IMR-90 (cell line): ENCODE data around the gene NKAIN1. TPM values are rescaled to one million over a fixed set of nuclear protein-coding genes. Genes with fewer than 3 reads are reported as not detected.

Source experiments
- ATAC-seq: fragments of 200-7000 bp; cut with Tn5 transposase; 2 replicates; pipeline ENCODE4 v1.9.1; 2020; ENCODE audit warnings: low read depth, mild to moderate bottlenecking, moderate library complexity
- Bru-seq: library from RNA; stranded (reverse); fragments of 400-500 nt; gene quantifications from one replicate; lab custom pipeline; 2021; lab: Mats Ljungman, UMichigan
- BruChase-seq, 2 experiments: library from RNA; stranded (reverse); fragments of 400-500 nt; gene quantifications; one replicate each; lab custom pipeline; 2021; lab: Mats Ljungman, UMichigan
- BruUV-seq: library from RNA; stranded (reverse); fragments of 400-500 nt; replicated peaks from 2 replicates; lab custom pipeline; 2021; lab: Mats Ljungman, UMichigan
- CTCF ChIA-PET: fragments of 300-600 bp; formaldehyde crosslinking; extraction: SDS; loops from one replicate; lab custom pipeline; 2021; ENCODE audit warnings: antibody characterized with exemption; lab: Yijun Ruan, JAX
- POLR2A ChIA-PET: fragments of 300-600 bp; sonication (Branson Sonifier 250); formaldehyde crosslinking; loops from one replicate; lab custom pipeline; 2022; ENCODE audit warnings: antibody characterized with exemption; ENCODE audit not compliant: unreplicated experiment; lab: Charles Lee
- DNase-seq: peaks from one replicate; pipeline ENCODE4 v3.0.0; 2013
- H2AFZ ChIP-seq: replicated peaks from 2 replicates; pipeline ENCODE3; 2013; ENCODE audit warnings: low read length, mild to moderate bottlenecking; ENCODE audit not compliant: poor library complexity
- H2AK5ac ChIP-seq: 2 replicates; pipeline ENCODE4 v1.6.1; 2013; ENCODE audit warnings: low read depth, low read length, inconsistent platforms
- H2AK9ac ChIP-seq: replicated peaks from 2 replicates; pipeline ENCODE3; 2013; ENCODE audit warnings: mild to moderate bottlenecking, low read depth, low read length, moderate library complexity; ENCODE audit not compliant: poor library complexity
- H2BK120ac ChIP-seq: 2 replicates; pipeline ENCODE4 v1.6.1; 2013; ENCODE audit warnings: low read depth, low read length, inconsistent platforms
- H2BK15ac ChIP-seq: 3 replicates; pipeline ENCODE4 v1.6.1; 2013; ENCODE audit warnings: low read depth, low read length, inconsistent platforms
- H2BK20ac ChIP-seq: 2 replicates; pipeline ENCODE4 v1.6.1; 2013; ENCODE audit warnings: low read depth, mild to moderate bottlenecking, inconsistent platforms, low read length, moderate library complexity
- H2BK5ac ChIP-seq: 2 replicates; pipeline ENCODE4 v1.6.1; 2013; ENCODE audit warnings: mild to moderate bottlenecking, low read depth, low read length, inconsistent platforms; ENCODE audit not compliant: poor library complexity, severe bottlenecking
- H3K14ac ChIP-seq: replicated peaks from 2 replicates; pipeline ENCODE4 v1.6.1; 2013; ENCODE audit warnings: low read depth, low read length, inconsistent platforms
- H3K18ac ChIP-seq: 2 replicates; pipeline ENCODE4 v1.6.1; 2013; ENCODE audit warnings: low read depth, low read length, control low read depth
- H3K23ac ChIP-seq: 2 replicates; pipeline ENCODE4 v1.6.1; 2013; ENCODE audit warnings: low read depth, low read length, inconsistent platforms
- H3K27ac ChIP-seq: 2 replicates; pipeline ENCODE4 v1.5.1; 2013; ENCODE audit warnings: mild to moderate bottlenecking, control low read depth, low read length; ENCODE audit not compliant: insufficient read depth
- H3K27me3 ChIP-seq: 2 replicates; pipeline ENCODE4 v1.6.1; 2013; ENCODE audit warnings: low read length; ENCODE audit not compliant: control insufficient read depth, insufficient read depth
- H3K36me3 ChIP-seq: 2 replicates; pipeline ENCODE4 v1.6.1; 2013; ENCODE audit warnings: low read length, mixed read lengths; ENCODE audit not compliant: control insufficient read depth, insufficient read depth
- H3K4ac ChIP-seq: 2 replicates; pipeline ENCODE4 v1.6.1; 2013; ENCODE audit warnings: low read depth, low read length, inconsistent platforms
- H3K4me1 ChIP-seq: 2 replicates; pipeline ENCODE4 v1.6.1; 2013; ENCODE audit warnings: low read length, mixed read lengths; ENCODE audit not compliant: control insufficient read depth, insufficient read depth
- H3K4me2 ChIP-seq: 2 replicates; pipeline ENCODE4 v1.6.1; 2013; ENCODE audit warnings: low read depth, mild to moderate bottlenecking, control low read depth, low read length, moderate library complexity
- H3K4me3 ChIP-seq: 2 replicates; pipeline ENCODE4 v1.5.1; 2013; ENCODE audit warnings: low read depth, mild to moderate bottlenecking, control low read depth, low read length, moderate library complexity; ENCODE audit not compliant: insufficient read depth
- H3K56ac ChIP-seq: 2 replicates; pipeline ENCODE4 v1.6.1; 2013; ENCODE audit warnings: low read length, inconsistent platforms; ENCODE audit not compliant: insufficient read depth; ENCODE audit errors: extremely low read depth
- H3K79me1 ChIP-seq, 2 experiments: 2 replicates each; pipeline ENCODE4 v1.6.1; 2013; ENCODE audit warnings: low read length in 2 of 2, inconsistent platforms in 1 of 2, low read depth in 1 of 2
- H3K9ac ChIP-seq: 2 replicates; pipeline ENCODE4 v1.6.1; 2013; ENCODE audit warnings: low read depth, low read length, control low read depth
- H3K9me1 ChIP-seq: 2 replicates; pipeline ENCODE4 v1.6.1; 2013; ENCODE audit warnings: low read length, inconsistent platforms; ENCODE audit not compliant: insufficient read depth
- H3K9me3 ChIP-seq: 2 replicates; pipeline ENCODE4 v1.6.1; 2013; ENCODE audit warnings: low read length; ENCODE audit not compliant: control insufficient read depth, insufficient read depth
- H4K20me1 ChIP-seq: 2 replicates; pipeline ENCODE4 v1.6.1; 2013; ENCODE audit warnings: low read length, inconsistent platforms; ENCODE audit not compliant: insufficient read depth
- H4K5ac ChIP-seq: 2 replicates; pipeline ENCODE4 v1.6.1; 2013; ENCODE audit warnings: mild to moderate bottlenecking, low read depth, low read length, control low read depth
- H4K8ac ChIP-seq, 2 experiments: 2 replicates each; pipeline ENCODE4 v1.6.1; 2013; ENCODE audit warnings: low read depth in 2 of 2, low read length in 2 of 2, control low read depth in 1 of 2, inconsistent platforms in 1 of 2
- H4K91ac ChIP-seq: 2 replicates; pipeline ENCODE4 v1.6.1; 2013; ENCODE audit warnings: low read depth, low read length, inconsistent platforms; ENCODE audit not compliant: insufficient read depth
- CEBPB ChIP-seq: IDR thresholded peaks from 2 replicates; pipeline ENCODE4 v1.6.1; 2012; ENCODE audit warnings: low read depth, low read length, improper control_type of control experiment
- SMC3 ChIP-seq: fragments of 150-350 bp; IDR thresholded peaks from 2 replicates; pipeline ENCODE4 v1.6.1; 2016; ENCODE audit warnings: low read depth, mild to moderate bottlenecking, antibody characterized with exemption, low read length, moderate library complexity
- WGBS, 2 experiments: methylation state at CpG; one replicate each; pipeline versions ENCODE4 v1.1.5 to v1.1.7; 2013; ENCODE audit warnings: missing lambda C conversion rate in 2 of 2; ENCODE audit not compliant: insufficient read length in 1 of 2; ENCODE audit errors: extremely low coverage in 2 of 2; 5-methylcytosine and 5-hydroxymethylcytosine counted together
- dilution Hi-C: fragments of 300-500 bp; cut with HindIII; formaldehyde crosslinking; loops from one replicate; pipeline ENCODE4 v1.14.3; 2018; ENCODE audit warnings: low sequenced_read_pairs; ENCODE audit not compliant: unreplicated experiment
- in situ Hi-C: fragments of 300-500 bp; cut with MboI; formaldehyde crosslinking; loops from 3 replicates; pipeline ENCODE4 v1.14.3; 2019; ENCODE audit warnings: low sequenced_read_pairs, inconsistent platforms, mixed read lengths
- intact Hi-C: fragments of 100-400 bp; cut with micrococcal nuclease; formaldehyde crosslinking; loops from 2 replicates; pipeline ENCODE4 v1.10.0; 2022
- long read RNA-seq: library from polyadenylated mRNA; unstranded; transcript quantifications from one replicate; pipeline ENCODE4 v2.0.0, GENCODE V29; 2021; ENCODE audit not compliant: unreplicated experiment
- polyA plus RNA-seq, 3 experiments: library from polyadenylated mRNA; depleted of rRNA; stranded (reverse); fragments of >200 nt; gene quantifications; 2 replicates each; pipeline ENCODE4 v1.2.3, GENCODE V29; 2012; ENCODE audit warnings: low replicate concordance in 1 of 3
- total RNA-seq: library from RNA; depleted of rRNA; stranded (reverse); fragments of >200 nt; gene quantifications from 2 replicates; pipeline ENCODE4 v1.2.3, GENCODE V29; 2012; rRNA removed

Gene NKAIN1
- total RNA-seq (under 0.01 TPM in 2 replicates), polyA plus RNA-seq (2012; rRNA removed) (0.09 TPM in 1 of 2 replicates, not detected in the other), Bru-seq, nascent RNA (percentile 12 among the genes with signal in this experiment), BruChase-seq, experiment 1, labeled RNA remaining after a 6-hour chase (percentile 16 among the genes with signal in this experiment), BruChase-seq, experiment 2, labeled RNA remaining after a 2-hour chase (percentile 16 among the genes with signal in this experiment)
- polyA plus RNA-seq (2012; cell fraction: cytosol; rRNA removed) = 0.03 and 0.11 TPM in 2 replicates
- polyA plus RNA-seq (2012; cell fraction: nucleus; rRNA removed; ENCODE audit: low replicate concordance) = 0.02 and 0.07 TPM in 2 replicates
- long read RNA-seq = 0 reads

DNA sequence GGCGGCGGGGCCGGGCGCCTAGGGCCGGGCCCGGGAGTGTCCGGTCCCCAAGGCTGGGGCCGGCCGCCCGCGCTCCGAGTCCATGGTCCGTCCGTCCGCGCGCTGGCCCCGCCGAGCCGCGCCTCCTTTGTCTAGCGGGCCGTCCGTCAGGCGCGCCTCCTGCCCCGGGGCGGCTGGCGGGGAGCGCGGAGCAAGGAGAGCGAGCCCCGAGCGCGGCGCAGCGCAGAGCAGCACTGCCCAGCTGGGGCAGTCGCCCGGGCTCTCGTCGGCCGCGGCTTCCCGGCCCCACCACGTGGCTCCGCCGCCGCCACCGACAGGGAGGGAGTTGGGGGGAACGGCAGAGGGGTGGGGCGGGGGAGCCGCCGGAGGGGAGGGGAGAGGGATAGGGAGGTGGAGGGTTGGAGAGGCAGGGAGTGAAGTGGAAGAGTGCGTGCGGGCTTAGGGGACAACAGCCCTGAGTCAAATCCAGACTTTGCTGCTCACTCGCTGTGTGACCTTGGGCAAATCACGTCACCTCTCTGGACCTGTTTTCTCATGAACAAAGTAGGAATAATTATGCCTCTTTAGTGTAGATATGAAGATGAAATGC, at the start of gene NKAIN1:
NKAIN1 (minus strand) TSS at position 235 of the 589 bp plus-strand sequence. CDS start 340 bp downstream, outside the sequence.
- Histone ChIP-seq H3K14ac (no peak within 1 kb of the TSS), H2BK5ac (no peak within 1 kb of the TSS), H4K8ac (no peak within 1 kb of the TSS), H3K4me3 (peak within 1 kb of the TSS; percentile 4; the same call in 1 of the 2 replicates), H3K4me2 (peak within 1 kb of the TSS; percentile 83; the same call in 1 of the 2 replicates), H2BK15ac (no peak within 1 kb of the TSS), H3K18ac (no peak within 1 kb of the TSS), H3K4me1 (no peaks in the 10 kb centered on the region), H3K36me3 (no peaks in the 10 kb centered on the region), H2AK9ac (no peak within 1 kb of the TSS), H3K27ac (no peak within 1 kb of the TSS), H3K9me1 (no peaks in the 10 kb centered on the region), H3K79me1 (no peaks in the 10 kb centered on the region), H4K91ac (no peak within 1 kb of the TSS), H2BK20ac (no peak within 1 kb of the TSS), H3K9me3 (no peaks in the 10 kb centered on the region), H3K23ac (no peak within 1 kb of the TSS; the same call in 1 of the 2 replicates), H4K5ac (no peak within 1 kb of the TSS), H3K27me3 (peaks cover 57% of the 10 kb centered on the region), H2AK5ac (no peak within 1 kb of the TSS), H3K56ac (no peak within 1 kb of the TSS), H2AFZ (peak within 1 kb of the TSS; percentile 52), H4K20me1 (no peaks in the 10 kb centered on the region), H3K4ac (no peak within 1 kb of the TSS), H3K9ac (no peak within 1 kb of the TSS), H2BK120ac (no peak within 1 kb of the TSS)
- dilution Hi-C loops = no loop called here
- ChIA-PET CTCF (no interaction called here), POLR2A (no interaction called here)
- BruUV-seq = no TSS peak
- ATAC-seq (peak; percentile 89), DNase-seq (peak; percentile 18)
- TF ChIP-seq CEBPB (no peak), SMC3 (no peak)
- 4% methylated on average over 8 of the region's 57 CpGs; no CpG with 5 or more reads in 1 of the 2 experiments for WGBS, 2 experiments
- in situ Hi-C loops = no loop called here
- intact Hi-C loops = no loop called here
